A549 (cell line): ENCODE results near the gene SLF2. TPM values are rescaled to one million over a fixed set of nuclear protein-coding genes. Genes with fewer than 3 reads are reported as not detected.

Experiments used
- ATAC-seq, 2 experiments: fragments of 200-7000 bp in 1 of 2; fragments of >200 bp in 1 of 2; cut with Nextera tagmentation in 1 of 2; cut with Tn5 transposase in 1 of 2; 3 replicates each; pipeline versions ENCODE4 v1.8.0 to v1.9.1; 2018 to 2020; ENCODE audit warnings: mild to moderate bottlenecking in 1 of 2, moderate library complexity in 1 of 2
- CTCF ChIA-PET: fragments of 300-600 bp; sonication (Branson Sonifier 250); formaldehyde crosslinking; extraction: SDS; loops from one replicate; lab custom pipeline; 2021; ENCODE audit warnings: antibody characterized with exemption, inconsistent platforms; lab: Yijun Ruan, JAX
- POLR2A ChIA-PET: fragments of 350-600 bp; formaldehyde crosslinking; extraction: SDS; loops from one replicate; lab custom pipeline; 2021; ENCODE audit warnings: antibody characterized with exemption, inconsistent platforms; lab: Yijun Ruan, JAX
- DNase-seq, 2 experiments: peaks; one replicate each; pipeline versions ENCODE4 v3.0.0 to v3.0.0-alpha.2; 2011 to 2016; ENCODE audit warnings: low read depth in 1 of 2, low spot score in 1 of 2
- FAIRE-seq: peaks from 2 replicates; lab custom pipeline; 2011; peaks lifted over from hg19 to GRCh38; lab: Jason Lieb, UNC
- H3K27ac ChIP-seq, 2 experiments: fragments of >200 bp; sonication (Bioruptor Twin); formaldehyde crosslinking; 3 replicates each; pipeline ENCODE4 v1.5.1; 2016 to 2017
- H3K4me1 ChIP-seq: fragments of >200 bp; sonication (Bioruptor Twin); formaldehyde crosslinking; 3 replicates; pipeline ENCODE4 v1.6.1; 2016
- H3K4me2 ChIP-seq: fragments of >200 bp; sonication (Bioruptor Twin); formaldehyde crosslinking; 3 replicates; pipeline ENCODE4 v1.6.1; 2016
- H3K4me3 ChIP-seq: fragments of >200 bp; sonication (Bioruptor Twin); formaldehyde crosslinking; 3 replicates; pipeline ENCODE4 v1.5.1; 2016
- H3K9me3 ChIP-seq: fragments of >200 bp; sonication (Bioruptor Twin); formaldehyde crosslinking; 3 replicates; pipeline ENCODE4 v1.6.1; 2016
- BHLHE40 ChIP-seq: IDR thresholded peaks from 2 replicates; pipeline ENCODE4 v1.6.1; 2012; ENCODE audit warnings: low read depth, low read length, inconsistent platforms
- CBX2 ChIP-seq: fragments of 200-600 bp; sonication (generic); IDR thresholded peaks from 2 replicates; pipeline ENCODE4 v1.6.1; 2016; ENCODE audit warnings: low read depth, mild to moderate bottlenecking, borderline replicate concordance
- CHD2 ChIP-seq: fragments of 150-350 bp; IDR thresholded peaks from 2 replicates; pipeline ENCODE4 v1.6.1; 2014; ENCODE audit warnings: low read length; ENCODE audit not compliant: partially characterized antibody
- CHD4 ChIP-seq: fragments of 200-600 bp; sonication (generic); IDR thresholded peaks from 2 replicates; pipeline ENCODE4 v1.6.1; 2016; ENCODE audit warnings: antibody characterized with exemption, mild to moderate bottlenecking, borderline replicate concordance
- EP300 ChIP-seq, 2 experiments: fragments of >200 bp; sonication (Bioruptor Twin); formaldehyde crosslinking; IDR thresholded peaks; 2 replicates in 1 of 2; 3 replicates in 1 of 2; pipeline ENCODE4 v1.6.1; 2016 to 2017
- ESRRA ChIP-seq: fragments of 150-350 bp; IDR thresholded peaks from 2 replicates; pipeline ENCODE4 v1.6.1; 2014; ENCODE audit warnings: mild to moderate bottlenecking, low read length, borderline replicate concordance
- FOSL2 ChIP-seq, 2 experiments: fragments of 450-650 bp in 1 of 2; fragments of >200 bp in 1 of 2; sonication (Bioruptor Twin) in 1 of 2; formaldehyde crosslinking; IDR thresholded peaks; 2 replicates each; pipeline versions ENCODE4 v1.5.0 to v1.6.1; 2016 to 2020; ENCODE audit warnings: mild to moderate bottlenecking in 1 of 2, moderate library complexity in 1 of 2
- FOXS1 ChIP-seq: fragments of 250-450 bp; sonication (Bioruptor Pico); IDR thresholded peaks from 2 replicates; pipeline ENCODE4 v1.5.0; 2020; ENCODE audit warnings: mild to moderate bottlenecking, moderate library complexity
- HEYL ChIP-seq: fragments of 250-450 bp; sonication (Bioruptor Pico); IDR thresholded peaks from 2 replicates; pipeline ENCODE4 v1.8.0; 2021; ENCODE audit warnings: mild to moderate bottlenecking, moderate library complexity
- HOXA7 ChIP-seq: fragments of 250-450 bp; sonication (Bioruptor Pico); IDR thresholded peaks from 2 replicates; pipeline ENCODE4 v1.5.0; 2020; ENCODE audit warnings: mild to moderate bottlenecking, moderate library complexity
- HOXB5 ChIP-seq: fragments of 250-450 bp; sonication (Bioruptor Pico); IDR thresholded peaks from 2 replicates; pipeline ENCODE4 v1.5.0; 2020; ENCODE audit warnings: mild to moderate bottlenecking, moderate library complexity
- JUNB ChIP-seq: fragments of >200 bp; sonication (Bioruptor Twin); formaldehyde crosslinking; IDR thresholded peaks from 2 replicates; pipeline ENCODE4 v1.6.1; 2016
- KDM5A ChIP-seq: fragments of 200-600 bp; sonication (generic); IDR thresholded peaks from 2 replicates; pipeline ENCODE4 v1.6.1; 2016; ENCODE audit warnings: antibody characterized with exemption, mild to moderate bottlenecking
- MAZ ChIP-seq: fragments of 150-350 bp; IDR thresholded peaks from 2 replicates; pipeline ENCODE4 v1.6.1; 2014; ENCODE audit warnings: antibody characterized with exemption, low read depth, low read length, borderline replicate concordance
- NPAS2 ChIP-seq: fragments of 250-450 bp; sonication (Bioruptor Pico); IDR thresholded peaks from 2 replicates; pipeline ENCODE4 v1.8.0; 2022; ENCODE audit warnings: mild to moderate bottlenecking, moderate library complexity, borderline replicate concordance
- NR3C1 ChIP-seq: fragments of >200 bp; sonication (Bioruptor Twin); formaldehyde crosslinking; IDR thresholded peaks from 3 replicates; pipeline ENCODE4 v1.6.1; 2017
- POLR2A ChIP-seq: IDR thresholded peaks from 2 replicates; pipeline ENCODE4 v1.6.1; 2012; ENCODE audit warnings: mild to moderate bottlenecking, low read length
- RAD21 ChIP-seq, 2 experiments: fragments of >200 bp in 1 of 2; sonication (Bioruptor Twin) in 1 of 2; formaldehyde crosslinking in 1 of 2; IDR thresholded peaks in 1 of 2; conservative IDR thresholded peaks in 1 of 2; 2 replicates in 1 of 2; 3 replicates in 1 of 2; pipeline ENCODE4 v1.6.1; 2012 to 2018; ENCODE audit warnings: inconsistent platforms in 1 of 2
- RARB ChIP-seq: fragments of 250-450 bp; sonication (Bioruptor Pico); IDR thresholded peaks from 2 replicates; pipeline ENCODE4 v1.8.0; 2021; ENCODE audit warnings: mild to moderate bottlenecking, moderate library complexity
- RCOR1 ChIP-seq: fragments of 150-350 bp; IDR thresholded peaks from 2 replicates; pipeline ENCODE4 v1.6.1; 2014; ENCODE audit warnings: antibody characterized with exemption, low read length, low read depth
- RFX5 ChIP-seq: fragments of 450-650 bp; IDR thresholded peaks from 2 replicates; pipeline ENCODE4 v1.7.1; 2014; ENCODE audit warnings: antibody characterized with exemption, mild to moderate bottlenecking, moderate library complexity
- RNF2 ChIP-seq: fragments of 200-600 bp; sonication (generic); IDR thresholded peaks from 2 replicates; pipeline ENCODE4 v1.6.1; 2016; ENCODE audit warnings: low read depth, mild to moderate bottlenecking, antibody characterized with exemption, moderate library complexity, borderline replicate concordance
- SREBF2 ChIP-seq: fragments of 450-650 bp; IDR thresholded peaks from 2 replicates; pipeline ENCODE4 v1.6.1; 2014; ENCODE audit warnings: mild to moderate bottlenecking, moderate library complexity
- USF2 ChIP-seq: fragments of 450-650 bp; IDR thresholded peaks from 2 replicates; pipeline ENCODE4 v1.6.1; 2014; ENCODE audit warnings: antibody characterized with exemption
- ZC3H11A ChIP-seq: fragments of 450-650 bp; IDR thresholded peaks from 2 replicates; pipeline ENCODE4 v1.6.1; 2014; ENCODE audit warnings: antibody characterized with exemption, mild to moderate bottlenecking
- ZNF302 ChIP-seq: fragments of 250-450 bp; sonication (Bioruptor Pico); IDR thresholded peaks from 2 replicates; pipeline ENCODE4 v1.9.0; 2021; ENCODE audit warnings: inconsistent platforms, mild to moderate bottlenecking, moderate library complexity
- ZSCAN20 ChIP-seq: fragments of 250-450 bp; sonication (Bioruptor Pico); IDR thresholded peaks from 2 replicates; pipeline ENCODE4 v1.8.0; 2022; ENCODE audit warnings: mild to moderate bottlenecking, moderate library complexity
- WGBS: methylation state at CpG from one replicate; pipeline ENCODE4 v1.1.6; 2017; ENCODE audit errors: missing lambda C conversion rate; 5-methylcytosine and 5-hydroxymethylcytosine counted together
- polyA plus RNA-seq, 4 experiments: library from polyadenylated mRNA; depleted of rRNA in 3 of 4; stranded (reverse); fragments of >200 nt; fragmentation: RNase III in 1 of 4; extraction: RNeasy Plus Mini Kit Qiagen cat#74134 plus additional on column Dnase treatment in 1 of 4; gene quantifications; 2 replicates in 3 of 4; 3 replicates in 1 of 4; pipeline ENCODE4 v1.2.3, GENCODE V29; 2011 to 2017
- TF ChIP-seq, protein P1 (sequence below): fragments of >200 bp; sonication (Bioruptor Twin); formaldehyde crosslinking; IDR thresholded peaks from 2 replicates; pipeline ENCODE4 v1.6.1; 2016
- TF ChIP-seq, protein P2 (sequence below): fragments of >200 bp; sonication (Bioruptor Twin); formaldehyde crosslinking; IDR thresholded peaks from 3 replicates; pipeline ENCODE4 v1.5.1; 2016
- TF ChIP-seq, protein P3 (sequence below): fragments of 150-350 bp; IDR thresholded peaks from 2 replicates; pipeline ENCODE4 v1.6.1; 2014; ENCODE audit warnings: low read depth, mild to moderate bottlenecking, low read length

SLF2 gene
- polyA plus RNA-seq, 2 of the 4 experiments (the other 2 are of a cell fraction), result 13.0 to 16.6 TPM

- no peak for TF ChIP-seq HOXB5 (CRISPR knock-in tag)
- no peak for TF ChIP-seq CHD2
- no peak for TF ChIP-seq MAZ
- TF ChIP-seq RFX5, result no peak
- TF ChIP-seq NR3C1, result no peak
- TF ChIP-seq JUNB, result no peak
- no peak for TF ChIP-seq SREBF2
- no peak for TF ChIP-seq RNF2
- no peak for TF ChIP-seq ZNF302 (CRISPR knock-in tag)
- no peak for TF ChIP-seq RAD21 (conservative IDR thresholded peaks at IDR 0.05 in 1 of 2, IDR thresholded peaks at IDR 0.05 in 1 of 2)
- no peak for TF ChIP-seq HOXA7 (CRISPR knock-in tag)
- TF ChIP-seq POLR2A, result no peak
- no peak for TF ChIP-seq ZSCAN20 (CRISPR knock-in tag)
- no peak for TF ChIP-seq RARB (CRISPR knock-in tag)
- TF ChIP-seq NPAS2 (CRISPR knock-in tag), result no peak
- POLR2A ChIA-PET, result interaction anchor here (1.3 kb wide), 1 partner anchor 11 kb away, joined by 5 read pairs; the partner anchor contains the start of gene SLF2
- CTCF ChIA-PET, result no interaction called here
- Histone ChIP-seq H3K4me1 (peaks cover 14% of the 10 kb centered on the region), H3K9me3 (no peaks in the 10 kb centered on the region), H3K27ac (no peak overlapping the region), H3K4me3 (no peak overlapping the region), H3K4me2 (no peak overlapping the region)
- FAIRE-seq (no peak), ATAC-seq (no peak), DNase-seq (no peak)
- 58% methylated on average over 6 of the region's 6 CpGs for WGBS
Measured at GRCh38 chr10:100901051-100901450, 11.7 kb upstream of the SLF2 start.

GRCh38 chr10:100902622-100903021, 10.1 kb upstream of the SLF2 start:
- ChIA-PET POLR2A (interaction anchor here (1.3 kb wide), 1 partner anchor 10 kb away, joined by 5 read pairs; the partner anchor contains the start of gene SLF2), CTCF (interaction anchor here (0.8 to 1.6 kb wide), 2 partner anchors 25 to 376 kb away, joined by 3 to 4 read pairs; no protein-coding TSS in a partner anchor)
- FAIRE-seq (no peak), DNase-seq (no peak), ATAC-seq (no peak)
- H3K4me2 ChIP-seq, result no peak overlapping the region
- TF ChIP-seq EP300 (IDR thresholded peaks at IDR 0.05) (no peak), CBX2 (no peak), POLR2A (no peak), ZC3H11A (no peak), KDM5A (no peak), CHD4 (no peak), MAZ (no peak), HOXA7 (CRISPR knock-in tag) (no peak), CHD2 (no peak), HOXB5 (CRISPR knock-in tag) (no peak), ESRRA (no peak), HEYL (CRISPR knock-in tag) (no peak), FOXS1 (CRISPR knock-in tag) (no peak)
- TF ChIP-seq, protein P1, sequence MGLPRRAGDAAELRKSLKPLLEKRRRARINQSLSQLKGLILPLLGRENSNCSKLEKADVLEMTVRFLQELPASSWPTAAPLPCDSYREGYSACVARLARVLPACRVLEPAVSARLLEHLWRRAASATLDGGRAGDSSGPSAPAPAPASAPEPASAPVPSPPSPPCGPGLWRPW, result no peak
- H3K9me3 ChIP-seq, result no peaks in the 10 kb centered on the region
- H3K4me1 ChIP-seq, result no peaks in the 10 kb centered on the region
- H3K4me3 ChIP-seq, result no peak overlapping the region
- no peak overlapping the region for H3K27ac ChIP-seq
- 87% methylated on average over 7 of the region's 7 CpGs for WGBS

GRCh38 chr10:100904917-100905316, 7.8 kb upstream of the SLF2 start:
- H3K9me3 ChIP-seq, result no peaks in the 10 kb centered on the region
- TF ChIP-seq ESRRA, result no peak
- TF ChIP-seq NPAS2 (CRISPR knock-in tag), result no peak
- TF ChIP-seq BHLHE40, result no peak
- TF ChIP-seq FOSL2 (IDR thresholded peaks at IDR 0.05), result no peak
- TF ChIP-seq FOSL2 (CRISPR knock-in tag; IDR thresholded peaks at IDR 0.05), result no peak
- TF ChIP-seq EP300 (IDR thresholded peaks at IDR 0.05), result no peak
- TF ChIP-seq CBX2, result no peak
- no peak for TF ChIP-seq MAZ
- TF ChIP-seq, protein P2, sequence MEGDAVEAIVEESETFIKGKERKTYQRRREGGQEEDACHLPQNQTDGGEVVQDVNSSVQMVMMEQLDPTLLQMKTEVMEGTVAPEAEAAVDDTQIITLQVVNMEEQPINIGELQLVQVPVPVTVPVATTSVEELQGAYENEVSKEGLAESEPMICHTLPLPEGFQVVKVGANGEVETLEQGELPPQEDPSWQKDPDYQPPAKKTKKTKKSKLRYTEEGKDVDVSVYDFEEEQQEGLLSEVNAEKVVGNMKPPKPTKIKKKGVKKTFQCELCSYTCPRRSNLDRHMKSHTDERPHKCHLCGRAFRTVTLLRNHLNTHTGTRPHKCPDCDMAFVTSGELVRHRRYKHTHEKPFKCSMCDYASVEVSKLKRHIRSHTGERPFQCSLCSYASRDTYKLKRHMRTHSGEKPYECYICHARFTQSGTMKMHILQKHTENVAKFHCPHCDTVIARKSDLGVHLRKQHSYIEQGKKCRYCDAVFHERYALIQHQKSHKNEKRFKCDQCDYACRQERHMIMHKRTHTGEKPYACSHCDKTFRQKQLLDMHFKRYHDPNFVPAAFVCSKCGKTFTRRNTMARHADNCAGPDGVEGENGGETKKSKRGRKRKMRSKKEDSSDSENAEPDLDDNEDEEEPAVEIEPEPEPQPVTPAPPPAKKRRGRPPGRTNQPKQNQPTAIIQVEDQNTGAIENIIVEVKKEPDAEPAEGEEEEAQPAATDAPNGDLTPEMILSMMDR, result no peak
- TF ChIP-seq, protein P3, sequence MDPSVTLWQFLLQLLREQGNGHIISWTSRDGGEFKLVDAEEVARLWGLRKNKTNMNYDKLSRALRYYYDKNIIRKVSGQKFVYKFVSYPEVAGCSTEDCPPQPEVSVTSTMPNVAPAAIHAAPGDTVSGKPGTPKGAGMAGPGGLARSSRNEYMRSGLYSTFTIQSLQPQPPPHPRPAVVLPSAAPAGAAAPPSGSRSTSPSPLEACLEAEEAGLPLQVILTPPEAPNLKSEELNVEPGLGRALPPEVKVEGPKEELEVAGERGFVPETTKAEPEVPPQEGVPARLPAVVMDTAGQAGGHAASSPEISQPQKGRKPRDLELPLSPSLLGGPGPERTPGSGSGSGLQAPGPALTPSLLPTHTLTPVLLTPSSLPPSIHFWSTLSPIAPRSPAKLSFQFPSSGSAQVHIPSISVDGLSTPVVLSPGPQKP, result no peak
- no peak for TF ChIP-seq USF2
- TF ChIP-seq SREBF2, result no peak
- no peak for TF ChIP-seq RCOR1
- FAIRE-seq, result no peak
- ChIA-PET CTCF (no interaction called here), POLR2A (no interaction called here)
- H3K27ac ChIP-seq, result no peak overlapping the region
- no peak for DNase-seq
- H3K4me1 ChIP-seq, result 0 out of 3 replicates have a peak, but pooled peaks cover 4% of the 10 kb centered on the region
- 41% methylated on average over 2 of the region's 2 CpGs for WGBS
- ATAC-seq, result no peak
- no peak overlapping the region for H3K4me3 ChIP-seq
- H3K4me2 ChIP-seq, result no peak overlapping the region
